Fibroblast of villous mesenchyme (primary cell): Measurements from ENCODE around the gene OSTF1. TPM values are rescaled to one million over a fixed set of nuclear protein-coding genes. Genes with fewer than 3 reads are reported as not detected.

Experiments used
- DNase-seq: peaks from one replicate; pipeline ENCODE4 v3.0.0-alpha.2; 2010; ENCODE audit warnings: low read depth
- H3K4me3 ChIP-seq: 2 replicates; pipeline ENCODE4 v1.5.1; 2011; ENCODE audit warnings: low read depth, mild to moderate bottlenecking, low read length
- CTCF ChIP-seq: IDR thresholded peaks from 2 replicates; pipeline ENCODE4 v1.5.1; 2012; ENCODE audit warnings: low read depth, mild to moderate bottlenecking, low read length; ENCODE audit not compliant: insufficient read depth
- total RNA-seq: library from RNA; depleted of rRNA; stranded (reverse); fragments of >200 nt; gene quantifications from 2 replicates; pipeline ENCODE4 v1.2.3, GENCODE V29; 2012

Gene OSTF1
- total RNA-seq, 1 donor = 31.1 TPM

- TF ChIP-seq CTCF = no peak
- no peak overlapping the region for H3K4me3 ChIP-seq
Observed at GRCh38 chr9:75090579-75090978, 2.3 kb downstream of the OSTF1 start.

GRCh38 chr9:75092766-75093165 is 4.5 kb downstream of the OSTF1 start:
- no peak for TF ChIP-seq CTCF
- H3K4me3 ChIP-seq = no peak overlapping the region
- no peak for DNase-seq

More at GRCh38 chr9:75090579-75090978, 2.3 kb downstream of the OSTF1 start:
- no peak for DNase-seq

GRCh38 chr9:75096796-75097195 is 8.5 kb downstream of the OSTF1 start:
- peak; percentile 55 for DNase-seq
- no peak for TF ChIP-seq CTCF
- H3K4me3 ChIP-seq = no peak overlapping the region

GRCh38 chr9:75101004-75101588 is 12.8 kb downstream of the OSTF1 start:
- no peak overlapping the region for H3K4me3 ChIP-seq
- DNase-seq = no peak
- no peak for TF ChIP-seq CTCF

GRCh38 chr9:75102177-75102790 is 14.0 kb downstream of the OSTF1 start:
- no peak for TF ChIP-seq CTCF
- H3K4me3 ChIP-seq = no peak overlapping the region
- DNase-seq = no peak

GRCh38 chr9:75104607-75105006 is 16.3 kb downstream of the OSTF1 start:
- no peak overlapping the region for H3K4me3 ChIP-seq
- no peak for TF ChIP-seq CTCF
- no peak for DNase-seq
